WERI-Rb-1 (cell line): ENCODE results near the gene TBC1D30.

ENCODE experiments used
- DNase-seq: peaks from one replicate; pipeline ENCODE4 v3.0.0-alpha.2; 2020
- H3K27ac ChIP-seq: fragments of 250-450 bp; sonication (Bioruptor Pico); 2 replicates; pipeline ENCODE4 v1.5.1; 2020; ENCODE audit warnings: mild to moderate bottlenecking, moderate library complexity
- H3K27me3 ChIP-seq: fragments of 250-450 bp; sonication (Bioruptor Pico); 2 replicates; pipeline ENCODE4 v1.5.1; 2021; ENCODE audit warnings: mild to moderate bottlenecking, low read depth, moderate library complexity; ENCODE audit not compliant: insufficient read depth, severe bottlenecking
- H3K36me3 ChIP-seq: fragments of 250-450 bp; sonication (Bioruptor Pico); 2 replicates; pipeline ENCODE4 v1.5.1; 2020; ENCODE audit warnings: mild to moderate bottlenecking, moderate library complexity
- H3K4me3 ChIP-seq: 2 replicates; pipeline ENCODE4 v1.5.1; 2011; ENCODE audit warnings: low read depth, mild to moderate bottlenecking, control low read depth, low read length
- H3K9me3 ChIP-seq: fragments of 250-450 bp; sonication (Bioruptor Pico); 2 replicates; pipeline ENCODE4 v1.5.1; 2021; ENCODE audit warnings: mild to moderate bottlenecking, moderate library complexity; ENCODE audit not compliant: severe bottlenecking
- TF ChIP-seq, protein P1 (sequence below): IDR thresholded peaks from 2 replicates; pipeline ENCODE4 v1.5.1; 2011; ENCODE audit warnings: low read depth, mild to moderate bottlenecking, control low read depth, inconsistent platforms, low read length

TBC1D30 gene

DNA sequence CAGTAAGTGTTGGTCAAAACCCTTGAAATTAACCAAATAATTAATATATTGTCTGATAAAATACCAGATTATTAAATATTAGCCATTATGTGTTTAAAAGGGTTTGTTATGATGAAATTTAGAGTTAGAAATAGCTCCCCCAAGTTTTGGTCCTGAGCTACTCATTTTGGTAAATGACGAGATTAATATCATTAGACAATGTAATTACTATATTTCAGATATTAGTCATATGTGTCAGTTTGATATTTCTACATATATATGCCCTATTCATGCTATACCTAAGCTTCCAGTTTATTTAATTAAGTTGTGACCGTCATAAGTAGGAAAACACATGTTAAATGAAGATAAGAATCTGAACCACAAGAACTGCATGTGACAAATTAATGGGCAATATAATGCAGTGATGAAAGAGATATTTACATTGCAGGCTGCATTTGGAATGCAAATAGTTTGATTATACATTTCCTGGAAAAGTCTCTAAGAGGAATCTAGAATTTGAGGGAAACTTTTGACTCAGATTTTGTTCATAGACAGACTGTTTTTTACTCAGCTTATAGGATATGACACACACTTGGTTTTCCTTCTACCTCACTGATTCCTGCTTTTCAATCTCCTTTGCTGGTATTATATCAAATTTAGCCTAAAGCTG is 70.5 kb downstream of the TBC1D30 start:
- Histone ChIP-seq H3K36me3 (no peaks in the 10 kb centered on the region), H3K27ac (no peak overlapping the region)

DNA sequence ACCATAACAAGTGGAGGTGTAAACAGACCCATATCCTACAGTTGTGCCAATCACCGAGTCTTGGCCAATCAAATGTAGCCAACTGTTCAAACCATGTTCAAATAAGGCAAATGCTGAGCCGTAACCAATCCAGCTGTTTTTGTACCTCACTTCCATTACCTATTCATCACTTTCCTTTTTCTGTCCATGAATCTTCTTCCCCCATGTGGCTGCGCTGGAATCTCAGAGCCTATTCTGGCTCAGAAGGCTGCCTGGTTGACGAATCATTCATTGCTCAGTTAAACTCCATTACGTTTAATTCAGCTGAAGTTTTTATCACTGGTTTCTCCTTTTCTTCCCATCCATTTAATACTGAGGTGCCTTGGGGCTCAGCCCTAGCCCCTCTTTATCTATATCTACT is 71.1 kb downstream of the TBC1D30 start:
- H3K36me3 ChIP-seq = no peaks in the 10 kb centered on the region
- H3K9me3 ChIP-seq = no peaks in the 10 kb centered on the region
- H3K27me3 ChIP-seq = no peaks in the 10 kb centered on the region
- DNase-seq = no peak
- no peak overlapping the region for H3K27ac ChIP-seq
- H3K4me3 ChIP-seq = no peak overlapping the region
- TF ChIP-seq, protein P1, sequence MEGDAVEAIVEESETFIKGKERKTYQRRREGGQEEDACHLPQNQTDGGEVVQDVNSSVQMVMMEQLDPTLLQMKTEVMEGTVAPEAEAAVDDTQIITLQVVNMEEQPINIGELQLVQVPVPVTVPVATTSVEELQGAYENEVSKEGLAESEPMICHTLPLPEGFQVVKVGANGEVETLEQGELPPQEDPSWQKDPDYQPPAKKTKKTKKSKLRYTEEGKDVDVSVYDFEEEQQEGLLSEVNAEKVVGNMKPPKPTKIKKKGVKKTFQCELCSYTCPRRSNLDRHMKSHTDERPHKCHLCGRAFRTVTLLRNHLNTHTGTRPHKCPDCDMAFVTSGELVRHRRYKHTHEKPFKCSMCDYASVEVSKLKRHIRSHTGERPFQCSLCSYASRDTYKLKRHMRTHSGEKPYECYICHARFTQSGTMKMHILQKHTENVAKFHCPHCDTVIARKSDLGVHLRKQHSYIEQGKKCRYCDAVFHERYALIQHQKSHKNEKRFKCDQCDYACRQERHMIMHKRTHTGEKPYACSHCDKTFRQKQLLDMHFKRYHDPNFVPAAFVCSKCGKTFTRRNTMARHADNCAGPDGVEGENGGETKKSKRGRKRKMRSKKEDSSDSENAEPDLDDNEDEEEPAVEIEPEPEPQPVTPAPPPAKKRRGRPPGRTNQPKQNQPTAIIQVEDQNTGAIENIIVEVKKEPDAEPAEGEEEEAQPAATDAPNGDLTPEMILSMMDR = no peak

More for the DNA sequence above, 70.5 kb downstream of the TBC1D30 start:
- no peak for DNase-seq
- H3K27me3 ChIP-seq = no peaks in the 10 kb centered on the region
- H3K4me3 ChIP-seq = no peak overlapping the region
- no peaks in the 10 kb centered on the region for H3K9me3 ChIP-seq
- TF ChIP-seq, protein P1 = no peak

DNA sequence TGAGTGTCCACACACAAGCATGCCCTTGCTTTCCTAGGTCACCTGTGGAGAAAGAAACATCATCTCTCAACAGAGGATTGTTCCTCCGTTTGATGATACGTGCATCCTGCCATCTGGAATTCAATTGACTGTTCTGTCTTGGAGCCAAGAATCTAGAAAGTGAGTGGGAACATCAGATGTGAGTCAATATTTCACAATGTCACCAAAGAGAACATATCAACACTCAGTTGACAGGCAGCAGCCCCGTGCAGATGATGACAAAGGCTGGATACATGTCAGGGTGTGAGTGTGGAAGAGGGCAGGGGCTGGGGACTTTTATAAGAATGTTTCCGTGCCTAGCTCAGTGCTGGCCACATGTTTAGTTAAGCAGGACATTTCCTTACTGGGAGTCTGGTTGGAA is 76.1 kb downstream of the TBC1D30 start:
- no peak for DNase-seq
- H3K27ac ChIP-seq = no peak overlapping the region
- no peaks in the 10 kb centered on the region for H3K9me3 ChIP-seq
- peaks cover 3% of the 10 kb centered on the region for H3K27me3 ChIP-seq
- H3K4me3 ChIP-seq = no peak overlapping the region
- TF ChIP-seq, protein P1 = no peak
- no peaks in the 10 kb centered on the region for H3K36me3 ChIP-seq

DNA sequence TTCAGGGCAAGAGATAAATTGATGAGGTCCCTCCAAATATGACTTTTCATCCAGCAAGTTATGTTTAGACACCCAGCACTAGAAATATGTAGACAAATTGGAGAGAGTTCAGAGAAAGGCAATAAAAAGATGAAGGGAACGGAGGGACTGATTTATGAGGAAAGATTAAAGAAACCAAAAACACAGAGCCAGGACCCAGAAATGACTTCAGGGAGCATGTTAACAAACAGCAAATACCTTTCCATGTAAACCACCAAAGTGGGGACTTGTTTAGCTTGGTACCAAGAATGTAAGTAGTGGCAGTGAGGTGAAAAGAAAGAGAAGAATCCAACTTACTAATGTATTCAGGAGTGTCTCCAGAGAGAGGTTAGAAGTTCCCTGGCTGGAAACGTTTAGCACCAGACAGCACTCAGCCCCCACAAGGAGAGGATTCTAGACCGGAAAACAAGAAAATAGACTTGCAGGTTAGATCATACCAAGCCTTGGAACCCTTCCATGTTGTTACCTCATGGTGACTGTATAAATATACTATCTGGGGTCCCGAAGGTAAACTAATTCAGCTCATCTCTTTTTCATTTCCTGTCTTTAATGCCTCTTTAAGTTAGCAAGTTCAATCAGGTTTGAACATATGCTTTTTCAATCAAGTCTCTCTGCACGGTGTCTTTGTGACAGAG is 79.2 kb downstream of the TBC1D30 start:
- Histone ChIP-seq H3K27ac (no peak overlapping the region), H3K27me3 (peaks cover 3% of the 10 kb centered on the region), H3K9me3 (no peaks in the 10 kb centered on the region), H3K4me3 (no peak overlapping the region), H3K36me3 (no peaks in the 10 kb centered on the region)
- no peak for DNase-seq
- TF ChIP-seq, protein P1 = no peak

DNA sequence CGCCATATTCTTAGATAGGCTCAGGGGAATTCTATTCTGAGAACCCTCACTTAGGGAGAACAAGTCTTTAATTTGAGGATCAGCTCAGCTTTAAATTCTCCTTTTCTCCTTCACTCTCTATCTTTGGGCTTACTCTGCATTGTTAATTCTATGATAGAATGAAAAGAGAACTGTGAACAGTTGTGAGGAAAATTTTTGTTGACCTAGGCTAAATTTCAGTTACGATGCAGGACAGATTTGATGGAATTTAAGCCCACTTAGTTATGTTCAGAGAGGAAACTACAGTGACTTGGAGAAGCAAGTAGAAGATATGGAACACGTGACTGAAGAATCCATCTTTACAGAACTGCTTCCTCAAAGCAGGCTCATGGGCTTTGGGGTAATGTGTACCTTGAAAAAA is 82.7 kb downstream of the TBC1D30 start:
- H3K27ac ChIP-seq = no peak overlapping the region
- H3K9me3 ChIP-seq = no peaks in the 10 kb centered on the region

More for the DNA sequence above, 82.7 kb downstream of the TBC1D30 start:
- Histone ChIP-seq H3K27me3 (peaks cover 7% of the 10 kb centered on the region), H3K4me3 (no peak overlapping the region), H3K36me3 (no peaks in the 10 kb centered on the region)
- no peak for DNase-seq
- TF ChIP-seq, protein P1 = no peak
